GM12873 (cell line): Measurements from ENCODE around the gene ALOXE3.

Source experiments
- CTCF ChIP-seq: IDR thresholded peaks from 2 replicates; pipeline ENCODE4 v1.5.1; 2012; ENCODE audit warnings: low read depth, mild to moderate bottlenecking, moderate library complexity, low read length, control low read depth; ENCODE audit not compliant: insufficient read depth; ENCODE audit errors: missing control alignments

The ALOXE3 gene

GRCh38 chr17:8119581-8120519, 1.5 kb upstream of the ALOXE3 start:
- TF ChIP-seq CTCF: no peak

DNA sequence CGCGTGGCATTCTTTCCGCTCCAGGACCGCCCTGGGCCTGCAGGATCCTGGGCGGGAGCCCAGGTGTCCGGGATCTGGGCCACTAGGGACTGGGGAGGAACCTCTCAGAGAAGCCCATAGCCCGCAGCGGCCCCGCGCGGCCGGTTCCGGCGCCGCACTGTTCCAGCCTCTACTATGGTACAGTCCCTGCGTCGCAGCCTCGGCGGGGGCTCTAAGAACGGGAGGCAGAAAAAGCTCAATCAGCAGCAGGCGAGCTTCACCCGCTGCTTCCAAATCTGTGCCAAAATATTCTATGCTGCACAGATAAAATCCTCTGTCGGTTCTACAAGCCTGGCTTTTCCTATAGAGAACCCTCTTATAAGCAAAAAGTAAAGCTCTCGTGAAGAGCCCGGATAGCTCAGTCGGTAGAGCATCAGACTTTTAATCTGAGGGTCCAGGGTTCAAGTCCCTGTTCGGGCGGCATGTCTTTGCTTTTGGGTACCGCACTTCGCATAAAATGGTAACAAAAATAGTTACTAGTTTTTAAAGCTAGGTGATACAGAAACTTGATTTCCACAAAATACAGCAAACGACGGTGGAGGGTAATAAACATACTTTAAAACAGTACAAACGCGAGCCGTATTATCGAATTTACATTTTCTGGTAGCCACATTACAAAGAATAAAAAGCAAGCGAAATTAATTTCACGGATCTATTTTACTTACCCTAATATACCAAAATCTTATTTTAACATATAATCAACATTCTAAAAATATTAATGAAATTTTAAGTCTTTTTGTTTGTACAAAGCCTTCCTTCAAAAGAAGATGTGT, 661 bp upstream of the ALOXE3 start:
- TF ChIP-seq CTCF: peak; percentile 90

DNA sequence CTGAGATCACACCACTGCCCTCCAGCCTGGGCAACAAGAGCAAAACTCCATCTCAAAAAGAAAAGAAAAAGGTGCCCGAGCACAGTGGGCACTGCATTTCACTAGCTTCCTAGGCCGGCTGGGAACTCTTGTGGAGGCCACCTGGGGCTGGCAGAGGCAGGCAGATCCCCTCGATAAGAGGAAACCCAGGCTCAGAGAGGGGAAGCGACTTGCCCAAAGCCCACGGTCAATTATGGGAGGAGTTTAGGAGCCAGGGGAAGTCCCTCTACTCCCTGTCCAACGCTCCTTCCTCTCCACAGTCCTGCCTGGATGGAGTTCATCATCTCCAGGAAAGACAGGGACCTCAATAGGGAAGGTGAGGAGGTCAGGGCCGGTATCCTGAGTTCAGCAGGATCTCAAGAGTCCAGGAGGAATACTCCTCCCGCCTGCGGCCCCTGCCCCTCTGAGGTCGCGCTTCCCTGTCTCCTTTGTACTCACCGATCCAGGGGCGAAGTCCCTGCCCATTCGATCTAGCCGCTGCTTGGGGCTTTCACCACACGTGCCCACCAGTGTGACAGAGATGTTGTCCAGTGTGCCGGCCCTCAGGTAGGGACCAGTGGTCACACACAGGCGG, 841 bp downstream of the ALOXE3 start:
- TF ChIP-seq CTCF: no peak

GRCh38 chr17:8116776-8117175, 1.5 kb downstream of the ALOXE3 start:
- no peak for TF ChIP-seq CTCF

DNA sequence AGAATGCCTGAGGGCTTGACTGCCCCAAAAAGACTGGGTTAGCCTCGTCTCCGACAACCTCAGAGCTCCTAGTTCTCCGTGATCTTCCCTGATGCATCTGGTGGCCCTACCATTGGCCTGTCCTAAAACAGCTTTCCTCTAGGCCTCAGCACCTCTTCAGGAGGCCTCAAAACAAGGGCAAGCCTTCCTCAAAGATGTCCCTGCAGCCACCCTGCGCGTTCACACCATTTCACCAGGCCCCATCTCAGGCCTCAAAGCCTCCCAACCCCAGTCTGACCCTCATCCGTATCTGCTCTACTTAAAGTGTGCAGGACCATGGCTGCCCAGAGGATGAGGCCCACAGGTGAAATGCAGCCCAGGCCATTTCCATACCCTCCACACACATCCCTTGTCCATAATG, 7.4 kb downstream of the ALOXE3 start:
- no peak for TF ChIP-seq CTCF

DNA sequence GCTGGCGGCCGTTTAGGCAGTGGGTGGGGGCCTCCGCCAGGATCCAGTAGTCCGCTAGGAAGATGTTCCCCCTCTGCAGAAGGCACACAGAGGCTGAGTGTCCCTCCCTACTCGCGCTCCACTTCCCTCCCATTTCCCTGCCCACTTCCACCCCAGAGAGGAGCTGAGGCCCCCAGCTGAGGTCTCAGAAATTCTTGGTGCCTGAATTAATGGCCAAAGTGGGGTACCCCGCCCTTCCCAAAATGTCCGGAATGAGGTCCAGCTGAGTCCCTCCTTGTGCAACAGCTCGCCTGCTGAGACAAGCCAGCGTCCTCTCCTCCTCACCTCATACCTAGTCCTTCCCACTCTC, 7.9 kb downstream of the ALOXE3 start:
- no peak for TF ChIP-seq CTCF
